NCI-H1105 treated with DMSO at 0.1 percent for 48 hours (cell line): ENCODE measurements around the gene CFAP20DC.

Experiments used
- DNase-seq: peaks from one replicate; lab custom pipeline; 2025; lab: John Stamatoyannopoulos, UW

The CFAP20DC gene

DNA sequence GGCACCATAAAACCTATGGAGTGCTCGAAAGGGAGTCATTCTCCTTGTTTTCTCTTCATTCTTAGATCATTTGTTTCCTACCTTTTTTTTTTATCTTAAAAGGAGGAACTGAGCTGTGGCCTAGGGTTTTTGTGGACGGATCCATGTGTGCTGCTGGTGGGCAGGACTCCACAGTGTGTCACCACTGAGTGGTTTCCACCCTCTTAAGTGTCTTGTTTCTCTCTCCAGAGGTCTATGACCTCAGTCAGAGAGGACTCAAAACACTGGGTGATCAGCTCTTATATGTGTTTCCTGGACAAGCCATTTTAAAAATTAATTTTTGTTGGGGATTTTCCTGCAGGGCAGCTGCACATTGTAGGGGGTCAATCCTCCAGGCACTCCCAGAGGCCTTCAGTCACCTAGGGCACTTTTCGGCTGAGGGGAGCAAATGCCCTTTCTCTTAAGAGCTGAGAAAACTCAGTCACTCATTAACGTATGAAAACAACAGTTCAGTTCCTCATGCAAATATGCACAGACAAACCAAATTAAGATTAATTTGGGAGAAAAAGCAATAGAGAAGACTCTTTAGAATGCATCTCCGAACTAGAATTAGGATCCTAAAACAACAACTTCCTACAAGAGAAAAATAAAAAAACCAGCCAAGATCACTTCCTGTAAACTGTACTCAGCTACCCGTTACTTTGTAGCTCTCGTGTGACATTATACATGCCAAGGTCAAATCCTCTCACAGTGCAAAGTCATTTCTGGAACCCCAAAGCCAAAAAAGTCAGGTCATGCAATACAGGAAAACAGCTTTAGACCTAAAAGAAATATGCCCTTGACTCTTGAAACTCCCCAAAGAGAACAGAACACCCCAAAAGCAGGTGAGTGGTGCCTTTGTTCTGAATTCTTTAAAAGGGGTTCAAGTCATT, 355.6 kb downstream of the CFAP20DC start:
- no peak for DNase-seq

DNA sequence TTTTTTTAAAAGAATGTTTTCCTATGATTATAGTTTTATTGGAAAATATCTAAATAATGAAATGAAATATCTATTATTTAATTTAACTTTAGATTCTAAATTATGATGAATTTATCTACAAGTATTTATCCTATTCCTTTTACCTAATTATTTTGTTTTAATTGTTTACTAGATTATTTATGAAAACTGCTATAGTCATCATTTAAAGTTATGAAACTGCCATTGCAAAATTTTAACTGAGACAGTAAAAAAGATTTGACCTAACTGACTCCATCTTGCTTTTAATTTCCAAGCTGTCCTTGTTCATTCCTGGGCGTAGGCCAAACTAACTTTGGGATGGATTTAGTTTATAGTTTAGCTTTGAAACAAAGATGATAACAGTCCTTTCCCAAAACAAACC, 357.3 kb downstream of the CFAP20DC start:
- DNase-seq, result no peak
